ENCODE measurements around the gene RARA. TPM values are rescaled to one million over a fixed set of nuclear protein-coding genes. Genes with fewer than 3 reads are reported as not detected.

Gene RARA
- total RNA-seq, 1 experiment from 2014 or later: 35.1 TPM

- CTCF ChIA-PET: interaction anchor here (3.0 to 10.5 kb wide), 2 partner anchors 10 to 46 kb away, joined by 19 to 107 read pairs; no protein-coding TSS in a partner anchor
- DNase-seq (ENCODE audit: low read depth, low spot score): no peak
- Histone ChIP-seq H3K4me1 (ENCODE audit: control insufficient read depth in 1 of 2, insufficient read depth in 2 of 2, low read length in 2 of 2) (peaks cover 48 to 61% of the 10 kb centered on the region in 2 experiments), H3K79me2 (ENCODE audit: insufficient read depth, low read length) (peaks cover 19% of the 10 kb centered on the region), H3K27me3 (ENCODE audit: insufficient read depth, low read length) (no peaks in the 10 kb centered on the region), H3K9ac (ENCODE audit: low read length) (no peak overlapping the region), H4K20me1 (ENCODE audit: insufficient read depth) (peaks cover 11% of the 10 kb centered on the region; the same call in 1 of the 2 replicates), H3K4me3 (replicated peaks in 1 of 2; ENCODE audit: low read depth in 1 of 2, low read length in 2 of 2) (no peak overlapping the region), H3K9me2 (ENCODE audit: insufficient read depth) (no peaks in the 10 kb centered on the region), H3K9me3 (ENCODE audit: control insufficient read depth in 1 of 2, insufficient read depth in 1 of 2, low read depth in 1 of 2, low read length in 2 of 2) (no peaks in the 10 kb centered on the region), H2AFZ (ENCODE audit: low read depth, low read length, poor library complexity, severe bottlenecking) (no peak overlapping the region), H3K36me3 (ENCODE audit: control insufficient read depth in 1 of 2, insufficient read depth in 2 of 2, low read length in 2 of 2) (peaks cover 5 to 19% of the 10 kb centered on the region in 2 experiments; a peak in 3 of 4 replicates), H3K27ac (ENCODE audit: low read depth, low read length) (no peak overlapping the region), H3K4me2 (ENCODE audit: low read length) (no peak overlapping the region)
- no TSS peak for BruUV-seq (replicated peaks)
- POLR2A ChIA-PET: interaction anchor here (0.6 to 0.8 kb wide), 3 partner anchors 10 to 352 kb away, joined by 3 to 5 read pairs (median 3); no protein-coding TSS in a partner anchor
- intact Hi-C loops (cut with micrococcal nuclease): no loop called here
- TF ChIP-seq POLR2A (IDR thresholded peaks at IDR 0.05; ENCODE audit: borderline replicate concordance, extremely low read depth, insufficient read depth, insufficient read length): no peak
- no peak for TF ChIP-seq ZNF274 (IDR thresholded peaks at IDR 0.05; ENCODE audit: low read depth, low read length)
- no peak for TF ChIP-seq SRF (IDR thresholded peaks at IDR 0.05; ENCODE audit: low read depth)
- no peak for TF ChIP-seq CTCF (IDR thresholded peaks at IDR 0.05 in 2 of 3, conservative IDR thresholded peaks at IDR 0.05 in 1 of 3; ENCODE audit: borderline replicate concordance in 1 of 3, insufficient read depth in 1 of 3, low read depth in 2 of 3, low read length in 2 of 3)
- no peak for TF ChIP-seq EGR1 (IDR thresholded peaks at IDR 0.05; ENCODE audit: low read depth)
- TF ChIP-seq YY1 (IDR thresholded peaks at IDR 0.05; ENCODE audit: extremely low read depth, insufficient replicate concordance, low read depth, low read length): no peak
- no peak for TF ChIP-seq ZFX (IDR thresholded peaks at IDR 0.05)
- TF ChIP-seq EZH2phosphoT487 (IDR thresholded peaks at IDR 0.05; ENCODE audit: borderline replicate concordance): no peak
- TF ChIP-seq REST (IDR thresholded peaks at IDR 0.05; ENCODE audit: low read depth): no peak
- TF ChIP-seq EZH2 (IDR thresholded peaks at IDR 0.05): no peak
- TF ChIP-seq SP1 (IDR thresholded peaks at IDR 0.05; ENCODE audit: low read depth): no peak
- no peak for TF ChIP-seq JUND (IDR thresholded peaks at IDR 0.05)
- TF ChIP-seq FOSL1 (IDR thresholded peaks at IDR 0.05; ENCODE audit: low read depth): no peak
- TF ChIP-seq CEBPB (IDR thresholded peaks at IDR 0.05; ENCODE audit: low read depth): no peak
- RAD21 ChIA-PET (ENCODE audit: low non-redundant PET in 1 of 2, low total read pairs in 2 of 2, uncharacterized antibody in 2 of 2, unreplicated experiment in 2 of 2): interaction anchor here in 1 of 2 experiments (1.1 kb wide), 1 partner anchor 48 kb away, joined by 4 read pairs; no protein-coding TSS in a partner anchor
- no peak for ATAC-seq
These were observed 1.8 kb upstream of the RARA start for GRCh38 chr17:40307001-40307730.

Measured in HCT116 (cell line).